ENCODE results near the gene ITGB2.

Gene ITGB2

DNA sequence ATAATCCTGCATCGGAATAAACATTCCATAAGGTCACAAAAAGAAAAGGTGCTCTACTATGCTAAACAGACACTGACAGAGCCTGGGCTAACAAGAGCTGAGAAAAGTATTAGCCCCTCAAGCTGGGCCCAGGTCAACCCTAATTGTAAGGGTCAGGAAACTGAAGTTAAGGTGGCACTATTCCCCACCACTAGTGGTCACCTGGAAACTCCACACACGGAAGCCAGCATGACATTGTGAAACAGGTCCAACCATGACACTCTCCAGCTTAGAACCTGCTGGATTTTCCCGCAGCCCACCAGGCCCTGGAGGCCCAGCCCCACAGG is 48.4 kb downstream of the ITGB2 start:
- in situ Hi-C loops (cut with HindIII; ENCODE audit: low pct_unique_long_range_greater_than_20kb, low sequenced_read_pairs) = no loop called here
- peak in 1 of 2 experiments; percentile 61 for DNase-seq (ENCODE audit: low read depth in 1 of 2, low spot score in 1 of 2)
- TF ChIP-seq JUND (IDR thresholded peaks at IDR 0.05; ENCODE audit: low read depth) = no peak

DNA sequence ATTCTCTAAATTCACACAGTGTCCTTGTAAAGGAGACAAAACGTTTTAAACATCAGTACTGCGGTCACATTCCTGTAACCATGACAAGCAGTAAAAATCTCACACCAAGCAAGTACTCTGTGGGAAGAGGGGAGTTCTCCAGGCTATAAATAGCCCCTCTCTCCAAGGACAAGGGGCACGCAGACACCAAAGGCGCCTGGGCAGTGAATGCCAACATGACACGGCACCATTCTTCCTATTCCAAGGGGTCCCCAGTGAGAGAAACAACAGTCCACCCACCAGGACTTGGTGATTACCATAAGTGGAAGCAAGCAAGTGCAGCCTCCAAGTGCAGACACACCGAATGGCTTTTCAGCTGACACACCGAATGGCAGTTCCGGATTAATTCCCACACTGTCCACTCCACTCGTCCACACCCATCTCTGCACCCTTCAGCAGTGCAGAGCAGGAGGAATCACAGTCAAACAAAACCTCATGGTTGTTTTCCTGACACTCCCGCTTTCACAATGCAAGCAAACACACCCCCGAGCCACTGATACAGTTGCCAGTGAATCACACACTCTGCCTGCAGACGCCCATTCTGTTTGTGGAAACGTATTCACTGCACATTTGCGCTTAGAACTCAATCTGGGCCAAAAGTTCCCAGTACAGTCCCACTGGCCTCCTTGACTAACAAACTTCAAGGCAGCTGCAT is 49.0 kb downstream of the ITGB2 start:
- in situ Hi-C loops (cut with HindIII; ENCODE audit: low pct_unique_long_range_greater_than_20kb, low sequenced_read_pairs) = no loop called here
- DNase-seq (ENCODE audit: low read depth in 1 of 2, low spot score in 1 of 2) = peak in 1 of 2 experiments; percentile 25
- no peak for TF ChIP-seq JUND (IDR thresholded peaks at IDR 0.05; ENCODE audit: low read depth)

DNA sequence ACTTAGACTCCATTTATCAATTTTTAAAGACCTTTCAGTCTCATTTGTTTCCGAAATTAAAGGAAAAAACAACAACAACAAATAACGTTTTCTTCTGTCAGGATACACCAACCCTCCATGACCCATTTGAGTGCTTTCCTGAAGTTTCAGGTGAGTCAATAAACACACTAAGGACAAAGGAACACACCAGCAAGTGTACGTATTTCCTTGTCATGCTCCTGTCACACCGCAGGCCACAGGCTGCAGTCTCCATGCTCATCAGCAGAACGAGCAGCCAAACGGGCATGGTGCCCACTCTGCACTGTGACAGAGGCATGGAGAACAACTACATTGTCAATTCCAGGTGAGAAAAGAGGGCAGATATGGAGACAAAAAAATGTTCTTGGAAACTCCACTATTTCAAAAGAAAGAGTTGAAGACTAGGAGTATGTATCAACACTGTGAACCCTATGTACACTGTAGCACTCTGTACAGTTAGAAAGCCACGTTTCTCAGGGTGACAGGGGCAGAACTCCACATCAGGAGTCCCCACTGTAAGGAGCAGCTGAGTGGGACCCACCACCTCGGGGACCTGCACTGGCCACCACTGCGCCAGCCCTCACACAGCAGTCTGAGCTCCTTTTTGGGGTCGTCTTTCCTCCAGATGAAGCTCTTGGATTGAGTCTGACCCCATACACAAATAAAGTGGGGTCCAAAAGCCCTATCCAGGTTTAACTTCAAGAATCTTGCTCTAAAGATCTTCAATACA is 49.8 kb downstream of the ITGB2 start:
- in situ Hi-C loops (cut with HindIII; ENCODE audit: low pct_unique_long_range_greater_than_20kb, low sequenced_read_pairs) = no loop called here
- peak in 1 of 2 experiments; percentile 35 for DNase-seq (ENCODE audit: low read depth in 1 of 2, low spot score in 1 of 2)
- no peak for TF ChIP-seq JUND (IDR thresholded peaks at IDR 0.05; ENCODE audit: low read depth)

DNA sequence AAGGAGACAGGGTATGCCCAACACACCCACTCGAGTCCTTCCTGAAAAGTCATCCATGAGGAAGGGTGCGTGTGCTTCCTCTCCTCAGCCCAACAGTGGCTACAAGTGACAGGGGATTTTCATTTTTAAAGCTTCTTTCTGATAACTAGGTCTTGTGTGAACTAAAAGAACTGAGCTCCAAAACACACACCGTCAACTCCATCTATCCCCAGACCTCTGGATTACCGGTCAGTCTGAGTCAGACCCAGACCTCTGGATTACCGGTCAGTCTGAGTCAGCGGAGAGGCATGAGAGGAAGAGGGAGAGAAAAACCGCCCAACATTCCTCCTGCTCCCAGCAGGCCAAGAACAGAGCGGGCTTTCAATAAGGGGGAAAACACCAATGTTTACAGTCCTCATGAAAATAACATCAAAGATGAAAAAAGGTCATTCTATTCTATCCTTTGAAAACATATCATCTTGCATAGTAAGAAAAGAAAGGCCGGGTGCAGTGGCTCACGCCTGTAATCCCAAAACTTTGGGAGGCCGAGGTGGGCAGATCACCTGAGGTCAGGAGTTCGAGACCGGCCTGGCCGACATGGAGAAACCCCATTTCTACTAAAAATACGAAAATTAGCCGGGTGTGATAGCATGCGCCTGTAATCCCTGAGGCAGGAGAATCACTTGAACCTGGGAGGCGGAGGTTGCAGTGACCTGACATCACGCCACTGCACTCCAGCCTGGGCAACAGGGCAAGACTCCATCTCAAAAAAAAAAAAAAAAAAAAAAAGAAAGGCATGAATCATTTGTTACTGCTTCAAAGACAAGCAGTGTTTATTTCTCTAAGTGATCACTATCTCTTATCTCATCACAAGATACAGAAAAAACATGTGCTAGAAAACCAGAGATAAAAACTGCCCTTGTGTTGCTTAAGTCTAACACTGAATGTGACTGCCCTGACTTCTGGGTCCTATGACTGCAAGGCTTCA is 50.6 kb downstream of the ITGB2 start:
- in situ Hi-C loops (cut with HindIII; ENCODE audit: low pct_unique_long_range_greater_than_20kb, low sequenced_read_pairs) = no loop called here
- DNase-seq (ENCODE audit: low read depth in 1 of 2, low spot score in 1 of 2) = peak in 1 of 2 experiments; percentile 62
- TF ChIP-seq JUND (IDR thresholded peaks at IDR 0.05; ENCODE audit: low read depth) = peak; percentile 29; the same call in 1 of the 2 replicates

DNA sequence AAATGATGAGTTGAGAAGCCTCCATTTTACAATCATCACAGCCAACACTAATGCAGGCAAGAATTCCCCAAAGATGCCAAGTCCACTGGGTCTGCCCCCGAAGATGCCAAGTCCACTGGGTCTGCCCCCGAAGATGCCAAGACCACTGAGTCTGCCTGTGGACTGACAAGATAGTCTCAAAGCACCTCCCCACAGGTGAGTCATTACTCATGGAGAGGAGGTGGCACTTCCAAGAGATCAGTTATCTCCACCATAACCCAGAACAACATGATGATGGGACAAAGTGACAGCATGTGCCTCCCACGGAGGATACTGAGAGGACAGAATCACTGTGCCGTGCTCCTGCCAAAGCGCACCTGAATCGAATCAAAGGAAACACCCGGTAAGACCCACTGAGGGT is 52.0 kb downstream of the ITGB2 start:
- in situ Hi-C loops (cut with HindIII; ENCODE audit: low pct_unique_long_range_greater_than_20kb, low sequenced_read_pairs) = no loop called here
- no peak for TF ChIP-seq JUND (IDR thresholded peaks at IDR 0.05; ENCODE audit: low read depth)
- DNase-seq (ENCODE audit: low read depth in 1 of 2, low spot score in 1 of 2) = no peak

DNA sequence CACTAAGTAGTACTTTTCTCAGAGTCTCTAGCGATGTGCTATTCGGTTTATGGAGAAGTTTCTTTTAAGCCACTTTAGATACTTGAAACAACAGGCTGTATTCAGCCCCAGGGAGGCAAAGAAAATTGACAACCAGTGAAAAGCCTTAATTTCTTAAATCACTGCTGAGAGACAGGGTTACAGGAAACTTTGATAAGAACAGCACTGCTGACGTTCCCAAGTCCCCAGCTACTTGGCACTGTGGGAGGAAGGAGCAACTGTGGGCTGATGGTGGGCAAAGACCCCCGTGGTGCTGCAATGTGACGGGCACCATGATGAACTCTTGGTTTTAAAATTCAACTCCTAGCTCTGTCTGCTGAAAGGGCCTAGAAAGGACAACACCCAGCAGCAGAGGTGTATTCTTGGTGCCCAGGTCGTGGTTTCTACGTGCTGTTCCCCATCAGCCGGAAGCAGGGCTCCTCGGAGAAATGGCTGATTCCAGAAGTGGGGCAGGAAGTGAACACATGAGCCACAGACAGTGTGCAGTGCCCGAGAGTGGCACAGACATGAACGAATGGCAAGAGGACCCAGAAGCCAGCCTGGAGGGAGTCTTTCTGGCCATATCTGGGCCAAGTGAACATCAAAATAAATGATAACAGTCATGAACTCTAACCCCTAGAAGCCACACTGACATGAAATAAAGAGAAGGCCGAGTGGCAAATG is 52.5 kb downstream of the ITGB2 start:
- DNase-seq (ENCODE audit: low read depth in 1 of 2, low spot score in 1 of 2) = no peak
- in situ Hi-C loops (cut with HindIII; ENCODE audit: low pct_unique_long_range_greater_than_20kb, low sequenced_read_pairs) = no loop called here
- TF ChIP-seq JUND (IDR thresholded peaks at IDR 0.05; ENCODE audit: low read depth) = no peak

DNA sequence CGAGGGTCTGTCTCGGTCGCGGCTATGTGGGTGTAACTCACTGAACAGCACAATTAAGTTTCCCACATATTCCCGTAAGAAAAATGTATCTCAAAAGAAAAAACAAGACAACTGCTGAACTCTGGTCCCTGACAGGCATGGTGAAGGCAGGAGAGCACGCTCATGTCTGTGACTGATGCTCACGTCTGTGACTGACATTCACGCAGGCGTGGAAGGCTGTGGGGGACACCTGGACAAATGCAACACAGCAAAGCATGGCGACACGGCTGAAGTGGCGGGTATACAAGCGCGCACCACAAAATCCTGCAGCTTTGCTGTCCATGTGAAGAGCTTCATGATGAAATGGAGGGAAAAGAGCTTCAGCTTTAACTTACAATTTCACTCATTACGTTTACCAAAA is 53.2 kb downstream of the ITGB2 start:
- in situ Hi-C loops (cut with HindIII; ENCODE audit: low pct_unique_long_range_greater_than_20kb, low sequenced_read_pairs) = no loop called here
- TF ChIP-seq JUND (IDR thresholded peaks at IDR 0.05; ENCODE audit: low read depth) = no peak
- DNase-seq (ENCODE audit: low read depth in 1 of 2, low spot score in 1 of 2) = no peak

DNA sequence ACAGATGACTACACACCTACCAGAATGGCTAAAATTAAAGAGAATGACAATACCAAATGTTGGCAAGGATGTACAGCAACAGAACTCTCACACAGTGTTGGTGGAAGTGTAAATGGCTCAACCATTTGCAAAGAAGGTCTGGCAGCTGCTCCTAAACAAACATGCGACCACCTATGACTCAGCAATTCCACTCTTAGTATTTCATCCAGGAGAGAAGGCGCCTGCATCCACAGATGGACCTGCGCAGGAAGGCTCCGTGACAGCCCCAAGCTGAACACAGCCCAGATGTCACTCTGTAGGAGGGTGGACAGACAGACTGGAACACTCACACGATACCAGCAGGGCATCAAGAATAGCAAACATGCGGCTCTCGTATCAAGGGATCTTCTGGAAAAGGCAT is 53.9 kb downstream of the ITGB2 start:
- TF ChIP-seq JUND (IDR thresholded peaks at IDR 0.05; ENCODE audit: low read depth) = no peak
- no peak for DNase-seq (ENCODE audit: low read depth in 1 of 2, low spot score in 1 of 2)
- in situ Hi-C loops (cut with HindIII; ENCODE audit: low pct_unique_long_range_greater_than_20kb, low sequenced_read_pairs) = no loop called here

DNA sequence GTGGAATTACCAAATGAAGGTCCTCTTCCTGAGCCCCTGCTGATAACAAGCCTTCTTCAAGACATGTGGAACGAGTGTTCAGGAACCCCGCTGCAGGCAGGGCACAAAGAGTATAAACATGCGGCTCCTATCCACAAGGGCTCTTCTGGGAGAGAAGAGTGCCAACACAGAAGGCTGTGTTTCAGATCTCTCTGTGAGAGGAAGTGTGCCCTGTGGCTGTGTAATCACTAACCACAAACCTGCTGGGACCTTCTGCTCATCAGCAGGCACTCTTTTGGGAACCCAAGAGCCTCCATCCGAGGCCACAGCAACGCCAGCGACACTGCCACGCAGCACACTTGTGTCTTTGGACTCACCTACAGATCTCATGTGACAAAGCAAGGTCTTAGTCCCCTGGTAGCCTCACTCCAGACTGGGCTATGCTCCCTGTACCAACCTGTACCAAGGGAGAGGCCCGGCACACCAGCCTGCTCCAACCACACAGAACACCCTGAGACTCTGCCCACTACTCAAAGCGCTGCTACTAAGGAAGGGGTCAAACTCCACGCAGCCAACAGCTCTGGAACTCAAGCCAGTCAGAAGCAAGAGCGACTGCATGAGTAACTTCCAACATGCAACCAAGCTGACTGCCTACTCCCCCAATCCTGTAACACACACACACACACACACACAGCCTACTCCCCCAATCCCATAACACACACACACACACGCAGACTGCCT is 55.0 kb downstream of the ITGB2 start:
- in situ Hi-C loops (cut with HindIII; ENCODE audit: low pct_unique_long_range_greater_than_20kb, low sequenced_read_pairs) = no loop called here
- peak in 1 of 2 experiments; percentile 29 for DNase-seq (ENCODE audit: low read depth in 1 of 2, low spot score in 1 of 2)
- TF ChIP-seq JUND (IDR thresholded peaks at IDR 0.05; ENCODE audit: low read depth) = no peak

DNA sequence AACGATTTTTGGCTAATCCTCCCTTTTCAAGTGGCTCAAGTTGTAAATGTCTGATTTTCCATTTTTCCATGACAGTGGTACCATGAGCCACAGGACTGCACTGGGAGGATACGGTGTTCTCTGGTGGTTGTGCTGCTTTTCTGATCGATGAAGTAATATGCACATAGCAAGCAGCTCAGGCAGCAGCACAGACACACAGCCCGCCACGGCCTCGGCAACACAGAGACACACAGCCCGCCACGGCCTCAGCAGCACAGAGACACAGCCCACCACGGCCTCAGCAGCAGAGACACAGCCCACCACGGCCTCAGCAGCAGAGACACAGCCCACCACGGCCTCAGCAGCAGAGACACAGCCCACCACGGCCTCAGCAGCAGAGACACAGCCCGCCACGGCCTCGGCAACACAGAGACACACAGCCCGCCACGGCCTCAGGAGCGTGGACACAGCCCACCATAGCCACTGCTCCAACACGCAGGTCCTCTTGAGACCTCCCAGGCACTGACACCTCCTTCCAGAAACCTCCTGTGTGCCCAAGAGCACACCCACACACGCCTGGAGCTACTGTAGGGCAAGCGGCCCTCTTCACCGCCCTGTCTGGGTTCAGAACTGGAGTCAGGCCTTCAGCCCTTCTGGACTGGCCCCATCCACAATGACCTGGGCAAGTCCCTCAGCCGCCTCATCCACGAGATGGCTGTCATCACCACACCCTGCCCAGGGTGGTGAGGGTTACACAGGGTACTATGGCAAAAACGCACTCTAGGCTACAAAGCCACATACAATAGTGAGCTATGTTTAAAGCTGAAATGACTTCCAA is 57.6 kb downstream of the ITGB2 start:
- DNase-seq (ENCODE audit: low read depth in 1 of 2, low spot score in 1 of 2) = no peak
- no peak for TF ChIP-seq JUND (IDR thresholded peaks at IDR 0.05; ENCODE audit: low read depth)
- in situ Hi-C loops (cut with HindIII; ENCODE audit: low pct_unique_long_range_greater_than_20kb, low sequenced_read_pairs) = no loop called here

DNA sequence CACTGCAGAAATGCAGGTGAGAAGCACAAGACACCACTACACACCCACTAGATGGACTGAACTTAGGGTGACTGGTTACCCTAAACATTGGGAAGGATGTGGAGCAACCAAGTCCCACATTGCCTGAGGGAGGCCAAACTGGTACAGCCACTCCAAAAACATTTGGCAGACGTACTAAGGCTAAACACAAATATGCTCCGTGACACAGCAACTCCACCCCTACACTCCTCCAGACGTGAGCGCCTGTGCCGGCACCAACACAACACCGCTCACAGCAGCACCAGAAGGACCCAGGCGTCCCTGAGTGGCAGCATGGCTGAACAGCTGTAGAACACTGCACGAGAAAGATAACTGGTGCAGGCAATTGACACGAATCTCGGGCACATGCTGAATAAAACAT is 61.9 kb downstream of the ITGB2 start:
- no peak for TF ChIP-seq JUND (IDR thresholded peaks at IDR 0.05; ENCODE audit: low read depth)
- DNase-seq (ENCODE audit: low read depth in 1 of 2, low spot score in 1 of 2) = peak; percentile 62 to 95
- in situ Hi-C loops (cut with HindIII; ENCODE audit: low pct_unique_long_range_greater_than_20kb, low sequenced_read_pairs) = no loop called here
